HG02852 (cell line): ENCODE results near the gene RIC8A.
"Not testable (repeated sequence)": the region's sequence is repeated elsewhere in the genome, so short reads cannot be mapped to it uniquely, and the experiment has no call there.

Source experiments
- ATAC-seq: cut with Tn5 transposase; IDR thresholded peaks from one replicate; pipeline ENCODE4 v1.9.1; 2021; ENCODE audit warnings: mild to moderate bottlenecking, moderate library complexity; ENCODE audit not compliant: unreplicated experiment

RIC8A gene

GRCh38 chr11:207208-207862, at the start of gene RIC8A, which contains the start of gene BET1L:
RIC8A (plus strand) TSS chr11:207708; CDS start chr11:208855, 1,147 bp downstream.
BET1L (minus strand) TSS chr11:207399; CDS start chr11:207321, 78 bp downstream.
- ATAC-seq = peak; percentile 68

GRCh38 chr11:180242-180641, 27.3 kb upstream of the RIC8A start:
- ATAC-seq = not testable (repeated sequence)

- ATAC-seq = not testable (repeated sequence)
Measured at GRCh38 chr11:189200-189783, 18.2 kb upstream of the RIC8A start.

GRCh38 chr11:189843-190311, 17.6 kb upstream of the RIC8A start:
- ATAC-seq = not testable (repeated sequence)

GRCh38 chr11:190546-190945, 17.0 kb upstream of the RIC8A start:
- ATAC-seq = not testable (repeated sequence)

- ATAC-seq = not testable (repeated sequence)
Measured at GRCh38 chr11:191490-192478, 15.7 kb upstream of the RIC8A start.

- ATAC-seq = not testable (repeated sequence)
Measured at GRCh38 chr11:192674-193128, 14.8 kb upstream of the RIC8A start, which contains the start of gene SCGB1C1. SCGB1C1 (plus strand) TSS chr11:193078; CDS start chr11:193100, 22 bp downstream.

- ATAC-seq = not testable (repeated sequence)
Measured at GRCh38 chr11:193481-193880, 14.0 kb upstream of the RIC8A start.

- no peak for ATAC-seq
Measured at GRCh38 chr11:196786-197731, 10.4 kb upstream of the RIC8A start.

GRCh38 chr11:197741-198235, 9.7 kb upstream of the RIC8A start:
- no peak for ATAC-seq

GRCh38 chr11:198236-198806, 9.2 kb upstream of the RIC8A start:
- ATAC-seq = no peak

GRCh38 chr11:199004-199581, 8.4 kb upstream of the RIC8A start:
- ATAC-seq = no peak

GRCh38 chr11:199782-200181, 7.7 kb upstream of the RIC8A start:
- ATAC-seq = no peak

GRCh38 chr11:200224-201003, 7.1 kb upstream of the RIC8A start:
- no peak for ATAC-seq

- ATAC-seq = no peak
Measured at GRCh38 chr11:201966-202365, 5.5 kb upstream of the RIC8A start.

GRCh38 chr11:202490-202889, 5.0 kb upstream of the RIC8A start:
- ATAC-seq = no peak

GRCh38 chr11:203056-203944, 4.2 kb upstream of the RIC8A start:
- ATAC-seq = no peak
